Measurements from ENCODE around the gene LYST.
"Not testable (repeated sequence)": the region's sequence is repeated elsewhere in the genome, so short reads cannot be mapped to it uniquely, and the experiment has no call there.

LYST gene

GRCh38 chr1:235637756-235638534 is 228.8 kb downstream of the LYST start:
- DNase-seq (ENCODE audit: low read depth): no peak

- DNase-seq (ENCODE audit: low read depth): no peak
These were observed 230.6 kb downstream of the LYST start for GRCh38 chr1:235635938-235636662.

GRCh38 chr1:235632506-235633401 is 234.0 kb downstream of the LYST start:
- peak; percentile 57 for DNase-seq (ENCODE audit: low read depth)

- no peak for DNase-seq (ENCODE audit: low read depth)
These were observed 234.9 kb downstream of the LYST start for GRCh38 chr1:235631816-235632215.

DNA sequence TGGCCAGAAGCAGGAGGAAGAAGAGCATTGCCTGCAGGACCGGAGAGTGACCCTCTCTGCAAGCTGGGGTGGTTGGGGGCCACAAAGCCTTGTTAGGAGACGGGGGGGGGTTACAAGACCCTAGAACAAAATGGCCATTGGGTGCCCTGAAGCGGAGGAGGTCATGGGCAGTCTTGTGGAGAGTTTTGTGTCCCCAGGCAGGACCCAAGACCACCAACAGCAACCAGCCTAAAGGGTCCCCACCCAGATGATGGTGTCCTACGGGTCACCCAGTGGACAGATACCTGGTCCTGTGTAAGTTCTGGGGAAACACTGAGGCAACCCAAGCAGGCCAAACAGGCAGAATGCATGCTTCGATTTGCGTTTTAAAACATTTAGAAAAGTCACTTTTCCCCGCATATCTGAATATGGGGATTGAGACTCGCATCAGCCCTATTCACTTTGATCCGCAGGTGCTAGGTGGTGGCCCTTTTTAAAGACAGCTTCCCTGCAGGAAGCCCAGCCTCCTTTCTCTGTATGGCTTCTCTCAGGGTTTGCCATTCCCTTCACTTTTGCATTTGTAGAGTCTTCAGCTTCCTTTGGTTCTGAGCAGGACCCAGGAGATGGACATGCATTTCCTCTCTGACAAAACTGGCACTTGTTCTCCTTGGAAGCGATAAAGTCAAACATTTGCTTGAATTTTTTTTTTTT is 238.2 kb downstream of the LYST start:
- no peak for DNase-seq (ENCODE audit: low read depth)

DNA sequence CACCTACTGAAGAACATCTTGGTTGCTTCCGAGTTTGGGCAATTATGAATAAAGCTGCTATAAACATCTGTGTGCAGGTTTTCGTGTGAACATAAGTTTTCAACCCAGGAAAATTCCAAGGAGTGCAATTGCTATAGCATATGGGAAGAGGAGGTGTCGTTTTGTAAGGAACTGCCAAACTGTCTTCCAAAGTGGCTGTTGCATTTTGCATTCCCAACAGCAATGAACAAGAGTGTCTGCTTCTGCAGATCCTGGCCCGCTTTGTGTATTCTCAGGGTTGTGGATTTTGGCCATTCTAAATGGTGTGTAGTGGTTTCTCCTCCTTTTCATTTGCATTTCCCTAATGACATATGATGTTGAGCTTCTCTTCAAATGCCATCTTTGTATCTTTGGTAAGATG is 240.9 kb downstream of the LYST start:
- DNase-seq (ENCODE audit: low read depth): no peak

DNA sequence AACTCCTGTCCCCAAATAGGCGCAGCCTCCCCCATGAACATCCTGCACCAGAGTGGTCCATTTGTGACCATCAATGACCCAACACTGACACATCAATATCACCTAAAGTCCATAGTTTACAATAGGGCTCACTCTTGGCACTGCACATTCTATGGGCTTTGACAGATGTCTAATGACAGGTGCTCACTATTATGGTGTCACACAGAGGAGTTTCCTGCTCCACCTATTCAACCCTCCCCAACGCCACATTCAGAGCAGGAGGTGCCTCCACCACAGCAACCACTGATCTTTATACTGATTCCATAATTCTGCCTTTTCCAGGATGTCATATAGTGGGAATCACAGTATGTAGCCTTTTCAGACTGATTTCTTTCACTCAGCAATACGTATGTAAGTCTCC is 241.4 kb downstream of the LYST start:
- DNase-seq (ENCODE audit: low read depth): no peak

DNA sequence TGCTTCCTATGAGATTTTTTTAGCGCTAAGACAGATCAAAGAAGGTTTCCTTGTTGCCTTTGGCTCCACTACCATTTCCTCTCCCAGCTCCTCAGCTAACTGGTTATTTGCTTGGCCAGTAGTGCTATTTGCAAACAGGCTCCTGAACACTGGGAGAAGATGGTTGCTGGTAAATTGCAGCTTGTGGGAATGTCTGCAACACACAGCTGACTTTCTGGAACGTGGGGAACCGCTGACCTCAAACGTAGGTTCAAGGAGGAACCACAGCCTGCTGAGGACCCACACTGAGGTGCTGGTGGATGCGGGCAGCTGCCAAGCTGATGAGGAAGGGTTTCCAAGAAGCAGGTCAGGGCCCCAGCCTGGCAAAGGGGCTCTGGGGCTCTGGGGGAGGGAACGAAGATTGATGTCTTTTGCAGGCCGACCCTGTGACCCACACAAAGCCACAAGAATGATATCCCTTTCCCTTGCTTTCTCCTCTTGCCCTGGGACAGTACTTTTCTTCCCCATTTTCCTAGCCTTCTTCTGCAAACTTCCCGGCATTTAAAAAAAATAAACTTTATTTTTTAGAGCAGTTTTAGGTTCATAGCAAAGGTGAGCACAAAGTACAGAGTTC is 241.9 kb downstream of the LYST start:
- DNase-seq (ENCODE audit: low read depth): no peak

DNA sequence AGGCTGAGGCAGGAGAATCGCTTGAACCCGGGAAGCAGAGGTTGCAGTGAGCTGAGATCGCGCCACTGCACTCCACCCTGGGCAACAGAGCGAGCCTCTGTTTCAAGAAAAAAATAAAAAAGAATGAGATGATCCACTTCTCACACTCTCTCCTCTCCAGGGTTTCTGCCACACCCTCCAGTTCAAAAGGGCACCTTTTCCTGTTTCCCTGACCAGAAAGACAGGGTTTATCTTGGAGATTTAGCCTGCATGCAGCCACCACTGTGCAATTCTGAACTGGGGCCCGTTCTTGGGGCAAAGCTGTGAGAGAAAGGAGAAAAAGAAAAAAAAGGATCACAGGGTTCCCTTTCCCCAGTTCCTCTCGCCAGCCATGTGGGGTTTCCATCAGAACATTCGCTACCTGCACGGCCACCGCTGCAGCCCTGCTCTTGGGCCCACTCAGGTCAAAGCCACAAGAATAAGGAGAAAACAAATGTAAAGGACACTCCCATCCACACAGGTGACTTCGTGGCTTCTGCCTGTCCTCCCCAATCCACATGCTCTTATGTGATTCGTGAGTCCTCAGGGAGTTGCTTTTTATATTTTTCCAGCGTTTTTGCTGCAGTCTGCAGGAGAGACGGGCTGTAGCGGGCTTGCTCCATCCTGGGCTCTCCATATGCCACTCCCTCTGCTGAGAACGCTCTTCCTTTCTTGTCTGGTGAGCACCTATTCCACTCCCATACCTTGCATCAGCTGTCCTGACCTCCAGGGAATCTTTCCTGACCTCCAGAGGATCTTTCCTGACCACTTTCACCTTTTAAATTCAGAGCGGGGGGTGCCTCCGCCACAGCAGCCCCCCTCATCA is 243.5 kb downstream of the LYST start:
- no peak for DNase-seq (ENCODE audit: low read depth)

DNA sequence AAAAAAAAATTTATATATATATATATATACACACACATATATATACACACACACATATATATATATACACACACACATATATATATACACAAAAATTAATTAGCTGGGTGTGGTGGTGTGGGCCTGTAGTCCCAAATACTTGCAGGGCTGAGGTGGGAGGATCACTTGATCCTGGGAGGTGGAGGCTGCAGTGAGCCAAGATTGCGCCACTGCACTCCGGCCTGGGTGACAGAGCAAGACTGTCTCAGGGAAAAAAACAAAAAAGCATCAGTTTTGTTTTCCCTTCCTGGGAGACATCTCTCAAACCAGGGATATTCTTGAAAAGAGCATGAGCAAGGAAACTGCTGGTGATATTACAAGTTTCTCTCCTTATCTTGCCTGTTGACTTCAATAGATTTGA is 247.6 kb downstream of the LYST start:
- DNase-seq (ENCODE audit: low read depth): not testable (repeated sequence)

DNA sequence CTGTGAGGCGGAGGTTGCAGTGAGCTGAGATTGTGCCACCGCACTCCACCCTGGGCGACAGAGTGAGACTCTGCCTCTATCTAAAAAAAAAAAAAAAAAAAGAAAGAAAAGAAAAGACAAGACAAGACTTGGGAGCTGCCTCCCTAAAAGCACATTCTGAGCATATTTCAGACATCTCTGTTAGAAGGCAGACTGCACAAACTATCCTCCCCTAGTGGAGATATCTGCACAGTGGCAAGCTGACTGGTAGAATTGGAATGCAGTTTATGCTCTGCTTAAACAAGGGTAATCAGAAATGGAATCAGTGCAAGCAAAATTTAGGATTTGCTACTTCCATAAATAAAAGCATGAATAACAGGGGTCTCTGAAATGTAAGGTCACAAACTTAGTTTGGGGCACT is 248.9 kb downstream of the LYST start:
- DNase-seq (ENCODE audit: low read depth): peak; percentile 59

DNA sequence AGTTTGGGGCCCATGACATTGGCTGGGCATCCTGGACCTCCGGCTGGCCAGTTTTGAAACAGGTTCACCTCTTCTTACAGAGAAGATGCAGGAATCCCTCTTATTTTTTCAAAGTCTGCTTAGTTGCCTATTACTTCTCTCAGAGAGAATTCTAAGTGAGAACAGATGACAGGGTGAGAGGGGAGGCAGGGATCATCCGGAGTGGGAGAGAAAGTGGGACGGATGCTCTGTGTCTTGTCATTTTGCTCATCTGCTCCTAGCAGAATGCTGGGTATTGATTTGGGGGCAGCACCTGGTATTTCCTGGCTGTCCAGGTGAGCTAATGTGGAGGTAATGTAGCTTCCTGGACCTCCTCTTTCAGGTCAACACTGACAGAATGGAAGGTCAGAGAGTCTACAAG is 249.6 kb downstream of the LYST start:
- DNase-seq (ENCODE audit: low read depth): no peak

- no peak for DNase-seq (ENCODE audit: low read depth)
These were observed 252.2 kb downstream of the LYST start for GRCh38 chr1:235614442-235614954.

DNA sequence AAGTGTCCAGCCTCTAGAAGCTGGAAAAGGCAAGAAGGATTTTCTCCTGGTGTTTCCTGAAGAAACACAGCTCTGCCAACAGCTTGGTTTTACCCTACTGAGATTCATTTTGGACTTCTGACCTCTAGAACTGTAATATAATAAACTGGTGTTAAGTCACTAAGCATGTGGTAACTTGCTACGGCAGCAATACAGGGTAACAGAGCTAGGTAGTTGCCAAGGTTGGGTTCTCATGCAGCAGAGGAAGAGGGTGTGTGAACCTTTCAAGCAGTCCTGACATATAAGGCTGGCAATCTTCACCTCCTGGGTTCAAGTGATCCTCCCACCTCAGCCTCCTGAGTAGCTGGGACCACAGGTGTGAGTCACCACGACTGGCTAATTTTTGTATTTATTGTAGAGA is 253.1 kb downstream of the LYST start:
- DNase-seq (ENCODE audit: low read depth): no peak

- no peak for DNase-seq (ENCODE audit: low read depth)
These were observed 253.9 kb downstream of the LYST start for GRCh38 chr1:235612761-235613160.

All from GM04503 (cell line).